OCI-LY3 (cell line): ENCODE measurements around the gene ST6GAL2.

Source experiments
- H2AFZ ChIP-seq: fragments of 200-600, 300-600 bp; shearing (Covaris generic); 2 replicates; pipeline ENCODE4 v1.6.0; 2014; ENCODE audit warnings: antibody characterized with exemption, low read depth, low read length
- H3K27ac ChIP-seq: fragments of 200-600, 300-600 bp; sonication (generic); 2 replicates; pipeline ENCODE4 v1.5.1; 2014; ENCODE audit warnings: mild to moderate bottlenecking, low read length, moderate library complexity, mixed read lengths
- H3K27me3 ChIP-seq: fragments of 200-600, 300-600 bp; sonication (generic); 2 replicates; pipeline ENCODE4 v1.6.1; 2014; ENCODE audit warnings: low read depth, low read length, mixed read lengths
- H3K36me3 ChIP-seq: fragments of 200-600, 300-600 bp; sonication (generic); replicated peaks from 2 replicates; pipeline ENCODE3; 2014; ENCODE audit warnings: low read depth, low read length, mixed read lengths
- H3K4me1 ChIP-seq: fragments of 300-600, 200-600 bp; sonication (generic); 2 replicates; pipeline ENCODE4 v1.6.1; 2014; ENCODE audit warnings: low read length, mixed read lengths
- H3K4me2 ChIP-seq: fragments of 200-600, 300-600 bp; sonication (generic); 2 replicates; pipeline ENCODE4 v1.6.1; 2014; ENCODE audit warnings: low read length, mixed read lengths
- H3K4me3 ChIP-seq: fragments of 300-600, 200-600 bp; sonication (generic); 2 replicates; pipeline ENCODE4 v1.5.1; 2014; ENCODE audit warnings: antibody characterized with exemption, mild to moderate bottlenecking, low read length, moderate library complexity
- H3K79me2 ChIP-seq: fragments of 300-600, 200-600 bp; shearing (Covaris generic); 2 replicates; pipeline ENCODE4 v1.6.1; 2014; ENCODE audit warnings: mild to moderate bottlenecking, low read length, mixed read lengths
- H3K9ac ChIP-seq: fragments of 300-600, 200-600 bp; shearing (Covaris generic); 2 replicates; pipeline ENCODE4 v1.6.0; 2014; ENCODE audit warnings: mild to moderate bottlenecking, low read length, moderate library complexity
- H3K9me3 ChIP-seq: fragments of 200-600, 300-600 bp; shearing (Covaris generic); 2 replicates; pipeline ENCODE4 v1.6.1; 2014; ENCODE audit warnings: low read length, mixed read lengths; ENCODE audit not compliant: insufficient read depth
- H4K20me1 ChIP-seq: fragments of 200-600, 300-600 bp; sonication (generic); 2 replicates; pipeline ENCODE4 v1.6.1; 2016; ENCODE audit warnings: low read length, mixed read lengths; ENCODE audit not compliant: insufficient read depth
- CTCF ChIP-seq: fragments of 200-600, 300-600 bp; sonication (generic); IDR thresholded peaks from 2 replicates; pipeline ENCODE4 v1.5.1; 2014; ENCODE audit warnings: antibody characterized with exemption, low read length, low read depth
- EZH2phosphoT487 ChIP-seq: fragments of 200-600 bp; shearing (Covaris generic); IDR thresholded peaks from 2 replicates; pipeline ENCODE4 v1.6.1; 2018; ENCODE audit warnings: antibody characterized with exemption, mixed run types, low read depth

The ST6GAL2 gene

DNA sequence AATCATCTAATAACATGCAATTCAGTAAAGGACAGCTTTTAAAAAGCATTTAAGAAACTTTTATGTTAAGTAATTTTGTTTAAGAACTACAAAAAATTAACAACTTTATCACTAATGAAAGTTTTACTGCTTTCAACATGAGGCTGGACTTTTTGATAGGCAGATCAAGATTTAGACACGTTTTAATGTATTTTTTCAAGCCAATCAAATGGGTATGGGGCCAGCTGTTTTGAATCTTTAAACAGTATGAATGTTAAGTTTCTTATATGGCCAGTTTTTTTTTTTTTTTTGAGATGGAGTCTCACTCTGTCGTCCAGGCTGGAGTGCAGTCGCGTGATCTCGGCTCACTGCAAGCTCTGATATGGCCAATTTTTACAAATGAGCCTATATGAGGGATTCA lies 73.1 kb downstream of the ST6GAL2 start:
- Histone ChIP-seq H3K9me3 (no peaks in the 10 kb centered on the region), H3K9ac (no peak overlapping the region), H3K36me3 (no peaks in the 10 kb centered on the region), H3K4me1 (no peaks in the 10 kb centered on the region), H3K27ac (no peak overlapping the region), H2AFZ (no peak overlapping the region), H3K79me2 (no peaks in the 10 kb centered on the region), H4K20me1 (no peaks in the 10 kb centered on the region), H3K4me2 (no peak overlapping the region), H3K4me3 (no peak overlapping the region), H3K27me3 (no peaks in the 10 kb centered on the region)
- TF ChIP-seq EZH2phosphoT487 (no peak), CTCF (no peak)

DNA sequence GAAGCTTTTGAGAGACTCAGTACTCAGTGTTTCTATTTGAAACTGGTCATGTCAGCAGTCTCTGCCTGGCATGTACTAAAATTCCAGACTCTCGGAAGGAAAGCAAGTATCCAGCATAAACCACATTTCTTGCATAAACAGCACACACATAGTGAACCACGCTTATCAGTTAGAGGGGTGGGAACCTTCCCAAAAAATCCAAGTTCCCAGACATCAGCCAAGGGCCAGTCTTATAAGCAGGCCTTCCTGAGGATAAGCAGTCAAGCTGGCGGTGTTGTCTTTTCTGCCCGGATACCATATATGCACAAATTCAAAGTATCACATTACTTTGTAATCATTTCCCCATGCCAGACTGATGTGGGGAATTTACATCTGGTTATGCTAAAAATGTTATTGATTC lies 73.6 kb downstream of the ST6GAL2 start:
- H3K9me3 ChIP-seq: no peaks in the 10 kb centered on the region

DNA sequence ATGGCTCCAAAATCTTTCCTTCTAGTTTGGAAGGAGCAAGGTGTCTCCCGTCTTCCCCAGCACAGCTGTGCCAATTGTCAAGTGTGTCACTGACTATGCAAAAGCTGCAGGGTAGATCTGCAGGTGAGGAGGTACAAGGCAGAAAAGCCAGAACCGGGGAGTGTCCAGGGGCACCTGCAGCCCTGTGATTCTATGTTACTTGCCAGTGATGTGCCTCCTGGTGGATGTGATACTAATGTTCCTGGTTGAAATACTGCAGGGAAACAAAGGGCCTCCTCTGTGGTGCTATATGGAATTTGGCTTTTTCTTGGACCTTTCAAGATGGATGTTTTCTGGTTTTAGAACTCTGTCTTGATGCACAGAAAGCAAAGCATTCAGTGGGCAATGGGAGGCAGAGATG lies 80.3 kb downstream of the ST6GAL2 start:
- Histone ChIP-seq H3K4me1 (no peaks in the 10 kb centered on the region), H3K27ac (no peak overlapping the region), H3K9ac (no peak overlapping the region), H3K4me2 (no peak overlapping the region), H2AFZ (no peak overlapping the region), H3K79me2 (no peaks in the 10 kb centered on the region), H4K20me1 (no peaks in the 10 kb centered on the region), H3K9me3 (no peaks in the 10 kb centered on the region), H3K27me3 (no peaks in the 10 kb centered on the region), H3K36me3 (no peaks in the 10 kb centered on the region), H3K4me3 (no peak overlapping the region)
- no peak for TF ChIP-seq CTCF
- no peak for TF ChIP-seq EZH2phosphoT487

More for the DNA sequence above, 73.6 kb downstream of the ST6GAL2 start:
- H3K27me3 ChIP-seq: no peaks in the 10 kb centered on the region
- no peak overlapping the region for H3K27ac ChIP-seq
- H3K9ac ChIP-seq: no peak overlapping the region
- no peak overlapping the region for H3K4me3 ChIP-seq
- H4K20me1 ChIP-seq: no peaks in the 10 kb centered on the region
- TF ChIP-seq EZH2phosphoT487: no peak
- TF ChIP-seq CTCF: no peak
- no peaks in the 10 kb centered on the region for H3K79me2 ChIP-seq
- H3K4me2 ChIP-seq: no peak overlapping the region
- H3K36me3 ChIP-seq: no peaks in the 10 kb centered on the region
- no peak overlapping the region for H2AFZ ChIP-seq
- H3K4me1 ChIP-seq: no peaks in the 10 kb centered on the region

DNA sequence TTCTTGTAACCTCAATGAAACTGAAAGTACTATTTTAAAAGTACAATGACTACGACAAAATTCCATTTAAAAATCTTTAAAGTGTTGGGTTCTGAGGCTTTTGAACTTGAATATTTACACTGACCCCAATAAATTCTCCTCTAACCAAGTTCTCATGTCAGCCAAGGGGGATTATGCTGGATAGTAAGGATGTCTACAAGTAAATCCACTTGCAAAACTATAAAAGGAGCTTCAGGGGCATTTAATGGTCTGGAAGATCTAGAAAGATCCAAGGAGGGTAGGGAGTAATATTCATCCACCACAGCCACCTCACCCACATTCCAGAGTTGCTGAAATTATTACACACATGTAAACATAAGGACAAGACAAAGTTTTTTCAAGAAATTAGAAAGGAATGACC lies 81.8 kb downstream of the ST6GAL2 start:
- Histone ChIP-seq H3K79me2 (no peaks in the 10 kb centered on the region), H4K20me1 (no peaks in the 10 kb centered on the region), H3K4me2 (no peak overlapping the region), H3K27ac (no peak overlapping the region), H3K9ac (no peak overlapping the region), H3K4me3 (no peak overlapping the region), H3K36me3 (no peaks in the 10 kb centered on the region), H3K27me3 (no peaks in the 10 kb centered on the region), H3K4me1 (no peaks in the 10 kb centered on the region), H3K9me3 (no peaks in the 10 kb centered on the region), H2AFZ (no peak overlapping the region)
- TF ChIP-seq EZH2phosphoT487 (no peak), CTCF (no peak)
